Stomach (tissue), 4 donors: Measurements from ENCODE around the gene CHN1.

Experiments
- CTCF ChIP-seq, 7 experiments: fragments of 450-650 bp in 4 of 7; fragments of 200-600 bp in 3 of 7; sonication (generic) in 3 of 7; IDR thresholded peaks; one replicate each; pipeline ENCODE4 v1.5.1; 2016 to 2019; ENCODE audit warnings: antibody characterized with exemption in 7 of 7, control low read depth in 2 of 7, mild to moderate bottlenecking in 1 of 7
- EP300 ChIP-seq: sonication (generic); formaldehyde crosslinking; IDR thresholded peaks from one replicate; pipeline ENCODE4 v1.6.1; 2017; ENCODE audit warnings: antibody characterized with exemption
- POLR2A ChIP-seq, 4 donors: fragments of 450-650 bp; IDR thresholded peaks; one replicate each; pipeline ENCODE4 v1.6.1; 2016; ENCODE audit warnings: antibody characterized with exemption in 4 of 4, control low read depth in 2 of 4, mild to moderate bottlenecking in 1 of 4, moderate library complexity in 1 of 4
- POLR2AphosphoS5 ChIP-seq, 3 donors: sonication (generic); formaldehyde crosslinking; IDR thresholded peaks; one replicate each; pipeline ENCODE4 v1.6.1; 2016; ENCODE audit warnings: antibody characterized with exemption in 3 of 3

GRCh38 chr2:174766271-174766670 is 238.9 kb downstream of the CHN1 start:
- no peak for TF ChIP-seq POLR2A (IDR thresholded peaks at IDR 0.05)
- no peak for TF ChIP-seq CTCF (IDR thresholded peaks at IDR 0.05)
- no peak for TF ChIP-seq POLR2AphosphoS5 (IDR thresholded peaks at IDR 0.05)
- TF ChIP-seq EP300 = no peak
